Right atrium auricular region (tissue), 2 donors: ENCODE measurements around the gene C11orf65. TPM values are rescaled to one million over a fixed set of nuclear protein-coding genes. Genes with fewer than 3 reads are reported as not detected.
"Not testable (repeated sequence)": the region's sequence is repeated elsewhere in the genome, so short reads cannot be mapped to it uniquely, and the experiment has no call there.

Source experiments
- DNase-seq: peaks from one replicate; pipeline ENCODE4 v3.0.0-alpha.2; 2019; ENCODE audit warnings: low spot score
- H3K27ac ChIP-seq, 2 donors: fragments of 200-600 bp; sonication (generic); 1 replicate in 1 of 2; 2 replicates in 1 of 2; pipeline ENCODE4 v1.5.1; 2016 to 2019
- H3K27me3 ChIP-seq, 2 donors: fragments of 200-600 bp; sonication (generic); one replicate each; pipeline versions ENCODE4 v1.5.1 to v1.6.0; 2017 to 2019
- H3K36me3 ChIP-seq: fragments of 200-600 bp; sonication (generic); one replicate; pipeline ENCODE4 v1.5.1; 2016
- H3K4me1 ChIP-seq, 2 donors: fragments of 200-600 bp; sonication (generic); one replicate each; pipeline versions ENCODE4 v1.5.1 to v1.6.0; 2017 to 2019
- H3K4me3 ChIP-seq, 2 donors: fragments of 200-600 bp; sonication (generic); 1 replicate in 1 of 2; 2 replicates in 1 of 2; pipeline ENCODE4 v1.5.1; 2017 to 2019; ENCODE audit warnings: mild to moderate bottlenecking in 1 of 2, moderate library complexity in 1 of 2
- H3K9me3 ChIP-seq, 2 donors: fragments of 200-600 bp; sonication (generic); one replicate each; pipeline ENCODE4 v1.5.1; 2019
- CTCF ChIP-seq, 2 donors: fragments of 200-600 bp; sonication (generic); IDR thresholded peaks; one replicate each; pipeline ENCODE4 v1.5.1; 2019; ENCODE audit warnings: antibody characterized with exemption in 2 of 2
- total RNA-seq, 2 donors: library from RNA; depleted of rRNA; stranded (reverse); fragments of >200 nt; gene quantifications; one replicate each; pipeline ENCODE4 v1.1.0, GENCODE V29; 2016

Gene C11orf65
- total RNA-seq, 2 donors from 2014 or later: 0.28 to 2.7 TPM

- no peaks in the 10 kb centered on the region for H3K36me3 ChIP-seq
- H3K4me3 ChIP-seq: no peak overlapping the region
- no peak for DNase-seq
- H3K4me1 ChIP-seq: no peaks in the 10 kb centered on the region
- H3K27me3 ChIP-seq: no peaks in the 10 kb centered on the region
- no peak overlapping the region for H3K27ac ChIP-seq
- H3K9me3 ChIP-seq: no peaks in the 10 kb centered on the region
- TF ChIP-seq CTCF (IDR thresholded peaks at IDR 0.05): no peak
Measured at GRCh38 chr11:108432783-108433182, 34.5 kb downstream of the C11orf65 start.

- Histone ChIP-seq H3K4me3 (no peak overlapping the region), H3K27ac (no peak overlapping the region), H3K4me1 (no peaks in the 10 kb centered on the region), H3K36me3 (no peaks in the 10 kb centered on the region), H3K27me3 (no peaks in the 10 kb centered on the region), H3K9me3 (no peaks in the 10 kb centered on the region)
- no peak for TF ChIP-seq CTCF (IDR thresholded peaks at IDR 0.05)
- DNase-seq: no peak
Measured at GRCh38 chr11:108431997-108432396, 35.3 kb downstream of the C11orf65 start.

- no peaks in the 10 kb centered on the region for H3K4me1 ChIP-seq
- no peak overlapping the region for H3K27ac ChIP-seq
- no peaks in the 10 kb centered on the region for H3K36me3 ChIP-seq
- H3K4me3 ChIP-seq: no peak overlapping the region
- H3K9me3 ChIP-seq: peaks cover 0 to 5% of the 10 kb centered on the region in 2 donors
- no peak for TF ChIP-seq CTCF (IDR thresholded peaks at IDR 0.05)
- no peak for DNase-seq
- no peaks in the 10 kb centered on the region for H3K27me3 ChIP-seq
Measured at GRCh38 chr11:108431370-108431769, 36.0 kb downstream of the C11orf65 start.

- not testable (repeated sequence) for H3K4me1 ChIP-seq, DNase-seq, H3K27ac ChIP-seq, H3K9me3 ChIP-seq, H3K27me3 ChIP-seq, H3K36me3 ChIP-seq, H3K4me3 ChIP-seq
- peak; percentile 21 to 47 for TF ChIP-seq CTCF (IDR thresholded peaks at IDR 0.05)
Measured at GRCh38 chr11:108417551-108417950, 49.8 kb downstream of the C11orf65 start.

GRCh38 chr11:108414958-108415357 is 52.4 kb downstream of the C11orf65 start:
- Histone ChIP-seq H3K36me3 (no peaks in the 10 kb centered on the region), H3K27ac (no peak overlapping the region), H3K4me1 (no peaks in the 10 kb centered on the region), H3K4me3 (no peak overlapping the region), H3K9me3 (no peaks in the 10 kb centered on the region), H3K27me3 (no peaks in the 10 kb centered on the region)
- DNase-seq: no peak
- no peak for TF ChIP-seq CTCF (IDR thresholded peaks at IDR 0.05)

- Histone ChIP-seq H3K27me3 (no peaks in the 10 kb centered on the region), H3K36me3 (no peaks in the 10 kb centered on the region), H3K9me3 (no peaks in the 10 kb centered on the region), H3K27ac (no peak overlapping the region), H3K4me1 (no peaks in the 10 kb centered on the region), H3K4me3 (no peak overlapping the region)
- no peak for DNase-seq
- no peak for TF ChIP-seq CTCF (IDR thresholded peaks at IDR 0.05)
Measured at GRCh38 chr11:108405706-108406105, 61.6 kb downstream of the C11orf65 start.
